Spleen (tissue), 11 donors: ENCODE data around the gene POLR3E. TPM values are rescaled to one million over a fixed set of nuclear protein-coding genes. Genes with fewer than 3 reads are reported as not detected.

Source experiments
- DNase-seq: peaks from one replicate; pipeline ENCODE4 v3.0.0-alpha.2; 2020
- H3K27ac ChIP-seq, 8 donors: fragments of 200-600 bp; sonication (generic) in 7 of 8; 1 replicate in 4 of 8; 2 replicates in 4 of 8; pipeline versions ENCODE4 v1.5.0 to v1.8.0; 2016 to 2021; ENCODE audit warnings: inconsistent platforms in 4 of 8, mild to moderate bottlenecking in 4 of 8, moderate library complexity in 1 of 8
- H3K27me3 ChIP-seq, 7 donors: fragments of 200-600 bp; sonication (generic) in 6 of 7; replicated peaks in 1 of 7; 1 replicate in 4 of 7; 2 replicates in 3 of 7; pipeline versions ENCODE4 v1.5.0 to v1.8.0; 2016 to 2021; ENCODE audit warnings: inconsistent platforms in 3 of 7, mild to moderate bottlenecking in 1 of 7
- H3K36me3 ChIP-seq, 6 donors: fragments of 200-600 bp; sonication (generic) in 5 of 6; 1 replicate in 4 of 6; 2 replicates in 2 of 6; pipeline versions ENCODE4 v1.5.0 to v1.8.0; 2016 to 2021; ENCODE audit warnings: inconsistent platforms in 2 of 6
- H3K4me1 ChIP-seq, 6 donors: fragments of 200-600 bp; sonication (generic) in 5 of 6; 1 replicate in 3 of 6; 2 replicates in 3 of 6; pipeline versions ENCODE4 v1.5.0 to v1.8.0; 2016 to 2021; ENCODE audit warnings: inconsistent platforms in 3 of 6
- H3K4me3 ChIP-seq, 8 donors: fragments of 200-600 bp; sonication (generic) in 7 of 8; 1 replicate in 4 of 8; 2 replicates in 4 of 8; pipeline versions ENCODE4 v1.5.0 to v1.8.0; 2016 to 2021; ENCODE audit warnings: inconsistent platforms in 4 of 8, mild to moderate bottlenecking in 4 of 8, moderate library complexity in 2 of 8
- H3K9me3 ChIP-seq, 8 donors: fragments of 200-600 bp; sonication (generic) in 7 of 8; 1 replicate in 4 of 8; 2 replicates in 4 of 8; pipeline versions ENCODE4 v1.5.0 to v1.8.0; 2016 to 2021; ENCODE audit warnings: inconsistent platforms in 4 of 8
- CTCF ChIP-seq, 11 experiments: fragments of 200-600 bp in 7 of 11; fragments of 450-650 bp in 4 of 11; sonication (generic) in 4 of 11; IDR thresholded peaks in 8 of 11; conservative IDR thresholded peaks in 3 of 11; 1 replicate in 7 of 11; 2 replicates in 4 of 11; pipeline versions ENCODE4 v1.4.0 to v1.8.0; 2016 to 2021; ENCODE audit warnings: antibody characterized with exemption in 11 of 11, inconsistent platforms in 4 of 11, mild to moderate bottlenecking in 1 of 11
- POLR2A ChIP-seq, 3 donors: fragments of 450-650 bp; IDR thresholded peaks; one replicate each; pipeline ENCODE4 v1.5.1; 2017; ENCODE audit warnings: antibody characterized with exemption in 3 of 3, mild to moderate bottlenecking in 1 of 3
- POLR2AphosphoS5 ChIP-seq, 3 donors: sonication (generic); formaldehyde crosslinking; IDR thresholded peaks; one replicate each; pipeline ENCODE4 v1.5.1; 2017; ENCODE audit warnings: antibody characterized with exemption in 3 of 3
- WGBS, 5 donors: extraction: QIAGEN DNeasy Blood & Tissue Kit in 3 of 5; methylation state at CpG; one replicate each; pipeline versions ENCODE4 v1.1.5 to v1.1.7; 2013 to 2018; 5-methylcytosine and 5-hydroxymethylcytosine counted together
- intact Hi-C: fragments of 100-400 bp; cut with DNase I; formaldehyde crosslinking; loops from one replicate; pipeline ENCODE4 v1.15.0; 2023; ENCODE audit warnings: low total_unique reads
- polyA plus RNA-seq, 3 donors: library from polyadenylated mRNA; stranded (reverse); fragments of 200-250 nt; gene quantifications; one replicate each; pipeline ENCODE4 v1.2.1, GENCODE V29; 2013
- total RNA-seq, 7 donors: library from RNA; depleted of rRNA in 3 of 7; stranded (reverse); fragments of >200 nt in 3 of 7; fragmentation: NEBNext Ultra II Directional in 4 of 7; extraction: Animal tissue kit (Norgen Biotek cat#: 25700) in 4 of 7; gene quantifications; one replicate each; pipeline versions ENCODE4 v1.1.0 to v1.2.1, GENCODE V29; 2016 to 2021
- donor health status: healthy with polysubstance abuse.
- donor health status: DM: no; HTN: no; CAD: no; lungs with moderate emphysema.
- donor health status: DM: no; HTN: no; CAD: no.
- donor health status: Bipolar disorder and iron deficiency.
- donor health status: healthy.
- donor health status: DM: no; HTN: no; CAD: no.
- donor health status: DM: yes; HTN: yes; CAD: no.

POLR3E gene
- total and polyA plus RNA-seq, 10 donors, result 17.3 to 58.0 (median 44.7) TPM

GRCh38 chr16:22291020-22291419 is 6.2 kb upstream of the POLR3E start:
- peaks cover 0 to 13% (median 0%) of the 10 kb centered on the region in 6 donors for H3K36me3 ChIP-seq
- H3K4me1 ChIP-seq, result peaks cover 0 to 3% (median under 1%) of the 10 kb centered on the region in 6 donors
- no peak for DNase-seq
- intact Hi-C loops, result no loop called here
- H3K27ac ChIP-seq, result no peak overlapping the region
- no peaks in the 10 kb centered on the region for H3K27me3 ChIP-seq
- TF ChIP-seq POLR2AphosphoS5 (IDR thresholded peaks at IDR 0.05), result no peak
- TF ChIP-seq POLR2A (IDR thresholded peaks at IDR 0.05), result no peak
- TF ChIP-seq CTCF (IDR thresholded peaks at IDR 0.05 in 8 of 11, conservative IDR thresholded peaks at IDR 0.05 in 3 of 11), result no peak
- no peaks in the 10 kb centered on the region for H3K9me3 ChIP-seq
- no peak overlapping the region for H3K4me3 ChIP-seq
- WGBS, 5 donors, result 93 to 97% (median 96%) methylated on average over 5 of the region's 5 CpGs

- Histone ChIP-seq H3K27ac (no peak overlapping the region), H3K36me3 (peaks cover 0 to 5% (median 0%) of the 10 kb centered on the region in 6 donors), H3K4me1 (peaks cover 0 to 12% (median 10%) of the 10 kb centered on the region in 6 donors), H3K9me3 (no peaks in the 10 kb centered on the region), H3K4me3 (no peak overlapping the region), H3K27me3 (no peaks in the 10 kb centered on the region)
- DNase-seq, result peak; percentile 6
- 81 to 86% (median 85%) methylated on average over 4 of the region's 4 CpGs for whole genome bisulfite sequencing, 5 donors
- intact Hi-C loops, result no loop called here
- TF ChIP-seq CTCF (IDR thresholded peaks at IDR 0.05 in 8 of 11, conservative IDR thresholded peaks at IDR 0.05 in 3 of 11), result no peak
- TF ChIP-seq POLR2A (IDR thresholded peaks at IDR 0.05), result no peak
- no peak for TF ChIP-seq POLR2AphosphoS5 (IDR thresholded peaks at IDR 0.05)
These were observed 5.3 kb upstream of the POLR3E start for GRCh38 chr16:22291860-22292318.

DNA sequence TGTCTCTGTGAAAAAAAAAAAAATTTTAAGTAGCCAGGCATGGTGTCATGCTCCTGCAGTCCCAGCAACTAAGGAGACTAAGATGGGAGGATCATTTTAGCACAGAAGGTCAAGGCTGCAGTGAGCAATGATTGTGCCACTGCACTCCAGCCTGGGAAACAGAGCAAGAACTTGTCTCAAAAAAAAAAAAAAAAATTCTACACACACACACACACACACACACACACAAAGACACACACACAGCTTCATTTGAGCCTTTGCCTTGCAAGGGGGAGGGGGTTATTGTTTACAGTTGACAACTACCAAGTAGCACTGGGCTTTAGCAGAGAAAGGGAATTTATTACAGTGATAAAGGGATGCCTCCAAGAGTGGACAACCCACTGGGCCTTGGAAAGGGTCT is 4.9 kb upstream of the POLR3E start:
- Histone ChIP-seq H3K27me3 (no peaks in the 10 kb centered on the region), H3K4me1 (peaks cover 0 to 12% (median 10%) of the 10 kb centered on the region in 6 donors), H3K36me3 (peaks cover 0 to under 1% (median 0%) of the 10 kb centered on the region in 6 donors), H3K9me3 (no peaks in the 10 kb centered on the region), H3K4me3 (no peak overlapping the region), H3K27ac (no peak overlapping the region)
- no peak for TF ChIP-seq CTCF (IDR thresholded peaks at IDR 0.05 in 8 of 11, conservative IDR thresholded peaks at IDR 0.05 in 3 of 11)
- TF ChIP-seq POLR2AphosphoS5 (IDR thresholded peaks at IDR 0.05), result no peak
- no peak for TF ChIP-seq POLR2A (IDR thresholded peaks at IDR 0.05)
- no peak for DNase-seq
- intact Hi-C loops, result no loop called here

DNA sequence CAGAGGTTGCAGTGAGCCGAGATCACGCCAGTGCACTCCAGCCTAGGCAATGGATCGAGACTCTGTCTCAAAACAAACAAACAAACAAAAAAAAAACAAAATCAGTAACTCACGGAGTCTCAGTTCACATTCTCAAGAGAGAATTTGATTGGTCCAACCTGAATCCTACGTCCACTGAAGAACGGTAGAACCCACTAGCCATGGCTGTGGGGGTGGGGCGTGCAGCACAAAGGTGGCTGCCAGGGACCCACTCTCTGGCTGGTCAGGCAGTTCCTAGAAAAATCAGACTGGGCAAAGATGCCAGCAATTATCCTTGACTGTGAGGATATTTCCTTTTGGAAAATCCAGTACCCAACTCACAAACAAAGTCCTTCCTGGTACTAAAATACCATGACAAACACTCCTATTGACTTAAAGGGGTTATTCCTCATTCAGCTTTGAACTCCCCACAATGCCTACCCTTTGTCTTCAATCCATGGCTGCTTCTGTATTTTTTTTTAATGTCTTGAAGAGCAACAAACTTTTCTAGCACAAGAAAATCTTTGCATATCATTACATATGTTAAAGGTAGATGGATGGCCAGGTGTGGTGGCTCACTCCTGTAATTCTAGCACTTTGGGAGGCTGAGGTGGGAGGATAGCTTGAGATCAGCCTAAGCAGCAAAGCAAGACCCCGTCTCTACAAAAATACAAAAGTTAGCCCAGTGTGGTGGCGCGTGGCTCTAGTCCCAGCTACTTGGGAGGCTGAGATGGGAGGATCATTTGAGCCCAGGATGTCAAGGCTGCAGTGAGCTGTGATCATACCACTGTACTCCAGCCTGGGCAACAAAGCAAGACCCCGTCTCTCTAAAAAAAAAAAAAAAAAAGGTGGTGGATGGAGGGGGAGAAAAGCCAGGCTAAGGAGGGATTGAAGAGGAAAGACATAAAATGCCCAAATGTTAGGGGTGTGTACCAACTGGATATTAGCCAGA is 3.8 kb upstream of the POLR3E start:
- Histone ChIP-seq H3K9me3 (no peaks in the 10 kb centered on the region), H3K4me3 (no peak overlapping the region), H3K27me3 (no peaks in the 10 kb centered on the region), H3K27ac (no peak overlapping the region), H3K36me3 (no peaks in the 10 kb centered on the region), H3K4me1 (peaks cover 0 to 22% (median 16%) of the 10 kb centered on the region in 6 donors)
- peak; percentile 6 for DNase-seq
- 84 to 95% (median 90%) methylated on average over 11 of the region's 11 CpGs for WGBS, 5 donors
- TF ChIP-seq POLR2AphosphoS5 (IDR thresholded peaks at IDR 0.05), result no peak
- no peak for TF ChIP-seq CTCF (IDR thresholded peaks at IDR 0.05 in 8 of 11, conservative IDR thresholded peaks at IDR 0.05 in 3 of 11)
- TF ChIP-seq POLR2A (IDR thresholded peaks at IDR 0.05), result no peak
- intact Hi-C loops, result no loop called here
